ENCODE results near the gene TEAD1. TPM values are rescaled to one million over a fixed set of nuclear protein-coding genes. Genes with fewer than 3 reads are reported as not detected.

TEAD1 gene
- total RNA-seq, 1 experiment from 2014 or later = 58.0 TPM

GRCh38 chr11:12721816-12722604 lies 47.8 kb downstream of the TEAD1 start:
- H3K36me3 ChIP-seq (replicated peaks; ENCODE audit: control insufficient read depth, insufficient read depth, low read length) = no peaks in the 10 kb centered on the region
- H3K4me3 ChIP-seq (ENCODE audit: insufficient read depth, low read depth, low read length) = no peak overlapping the region
- no peak for DNase-seq
- no peaks in the 10 kb centered on the region for H3K27me3 ChIP-seq (ENCODE audit: control insufficient read depth, insufficient read depth, low read length)

DNA sequence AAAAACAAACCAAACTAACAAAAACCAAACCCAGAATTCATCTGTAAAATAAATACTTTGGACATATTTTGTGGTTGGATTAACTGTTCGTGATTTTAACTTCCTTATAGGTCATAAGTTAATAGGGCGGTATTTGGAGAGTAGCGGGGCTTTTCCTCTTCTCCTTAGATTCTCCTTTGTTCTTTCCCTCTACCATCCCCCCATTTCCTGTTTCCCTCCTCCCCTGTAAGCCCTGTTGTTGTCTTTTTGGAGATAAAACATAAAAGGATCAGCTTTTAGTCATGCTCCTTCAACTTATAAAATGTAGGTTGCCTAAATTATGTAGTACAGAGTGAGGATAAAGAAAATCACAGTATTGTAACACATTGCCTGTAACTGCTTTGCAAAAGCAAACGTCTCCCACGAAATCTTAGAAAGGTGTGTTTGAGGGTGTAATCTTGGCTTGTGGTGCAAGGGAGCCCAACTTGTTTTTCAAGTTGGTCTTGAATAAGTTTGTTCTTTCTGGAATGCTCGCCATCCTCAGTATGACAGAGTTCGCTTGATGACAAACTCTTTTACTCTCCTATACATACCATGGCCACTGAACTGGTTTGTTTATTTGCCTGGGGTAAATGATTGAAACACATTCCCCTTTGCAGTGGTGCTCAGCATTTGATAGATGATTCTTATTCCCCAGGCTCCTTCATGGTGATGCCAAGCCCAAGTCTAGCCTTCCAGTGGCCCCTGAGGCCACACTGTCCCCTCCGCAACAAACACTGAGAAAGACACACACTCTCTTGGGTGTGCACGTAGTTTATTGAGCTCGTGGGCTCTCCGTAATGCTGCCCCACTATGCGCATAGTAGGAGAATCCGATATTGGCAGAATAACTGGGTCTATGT lies 49.4 kb downstream of the TEAD1 start:
- H3K4me3 ChIP-seq (ENCODE audit: insufficient read depth, low read depth, low read length) = no peak overlapping the region
- DNase-seq = peak; percentile 27

DNA sequence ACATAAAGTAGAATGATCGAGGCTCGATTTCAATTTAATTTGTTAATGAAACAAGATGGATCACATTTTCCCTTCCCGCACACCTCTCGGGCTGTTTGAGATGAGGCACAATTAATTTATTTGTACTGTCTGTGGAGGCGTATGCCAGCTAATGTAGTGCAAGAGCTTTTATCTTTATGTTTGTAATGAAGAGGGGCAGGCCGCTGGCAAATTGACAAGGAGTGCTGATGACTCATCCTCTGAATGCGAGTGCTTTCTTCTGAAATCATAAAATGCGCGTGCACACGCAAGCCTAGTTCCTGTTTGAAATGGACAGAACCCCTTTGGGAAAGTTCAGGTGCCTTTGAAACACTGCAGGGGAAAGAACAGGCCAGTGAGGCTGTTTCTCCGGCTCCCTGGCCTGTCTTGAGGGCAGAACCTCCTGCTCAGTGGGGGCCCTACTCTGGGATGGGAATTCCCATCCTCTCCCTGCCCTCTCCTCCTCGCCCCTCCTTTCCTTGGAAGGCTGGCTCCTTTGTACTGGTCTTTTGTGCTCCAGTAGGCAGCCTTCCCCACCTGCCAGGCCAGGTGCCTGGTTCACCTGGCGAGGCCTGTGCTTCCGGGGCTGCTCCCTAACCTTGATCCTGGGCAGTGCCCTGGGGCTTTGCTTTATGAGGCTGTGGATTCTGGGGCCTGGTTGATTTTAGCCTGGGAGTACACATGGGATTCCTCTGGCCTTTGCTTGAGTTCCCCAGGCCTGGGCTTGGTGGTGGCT lies 50.3 kb downstream of the TEAD1 start:
- peak; percentile 83 for DNase-seq

More for the DNA sequence above, 49.4 kb downstream of the TEAD1 start:
- Histone ChIP-seq H3K27me3 (ENCODE audit: control insufficient read depth, insufficient read depth, low read length) (no peaks in the 10 kb centered on the region), H3K36me3 (replicated peaks; ENCODE audit: control insufficient read depth, insufficient read depth, low read length) (no peaks in the 10 kb centered on the region)

DNA sequence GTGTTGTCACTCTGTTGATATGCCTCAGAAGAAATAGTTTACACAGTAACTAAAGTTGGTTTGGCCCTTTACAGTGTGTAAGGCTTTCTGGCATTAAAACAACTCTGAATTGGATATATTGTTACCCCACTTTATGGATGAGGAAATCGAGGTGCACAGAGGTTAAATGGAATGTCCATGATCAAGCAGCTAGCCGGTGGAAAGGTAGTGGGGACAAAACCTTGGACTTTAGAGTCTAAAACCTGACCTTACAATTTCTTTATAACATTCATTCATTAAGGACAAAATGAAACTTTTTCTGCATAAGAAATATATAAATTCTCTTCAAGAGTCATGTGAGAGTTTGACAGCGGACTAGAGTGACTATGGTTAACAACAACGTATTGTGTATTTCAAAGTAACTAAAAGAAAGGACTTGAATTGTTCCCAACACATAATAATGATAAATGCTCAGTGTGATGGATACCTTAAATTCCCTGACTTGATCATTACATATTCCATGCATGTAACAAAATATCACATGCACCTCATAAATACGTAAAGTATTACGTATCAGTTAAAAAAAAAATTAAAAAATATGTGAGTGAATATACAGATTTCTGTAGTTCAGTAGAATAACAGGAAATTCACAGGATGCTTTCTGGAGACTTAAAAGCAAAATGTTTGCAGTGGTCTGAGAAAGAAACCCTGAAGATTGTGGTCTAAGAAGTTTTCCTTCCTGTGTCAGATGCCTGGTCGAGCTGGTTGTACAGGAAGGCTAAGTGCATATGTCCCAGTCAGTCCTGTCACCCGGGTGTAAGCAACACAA lies 51.0 kb downstream of the TEAD1 start:
- H3K4me3 ChIP-seq (ENCODE audit: insufficient read depth, low read depth, low read length) = no peak overlapping the region
- no peaks in the 10 kb centered on the region for H3K27me3 ChIP-seq (ENCODE audit: control insufficient read depth, insufficient read depth, low read length)
- H3K36me3 ChIP-seq (replicated peaks; ENCODE audit: control insufficient read depth, insufficient read depth, low read length) = no peaks in the 10 kb centered on the region
- DNase-seq = no peak

More for the DNA sequence above, 50.3 kb downstream of the TEAD1 start:
- Histone ChIP-seq H3K4me3 (ENCODE audit: insufficient read depth, low read depth, low read length) (no peak overlapping the region), H3K27me3 (ENCODE audit: control insufficient read depth, insufficient read depth, low read length) (no peaks in the 10 kb centered on the region), H3K36me3 (replicated peaks; ENCODE audit: control insufficient read depth, insufficient read depth, low read length) (no peaks in the 10 kb centered on the region)

DNA sequence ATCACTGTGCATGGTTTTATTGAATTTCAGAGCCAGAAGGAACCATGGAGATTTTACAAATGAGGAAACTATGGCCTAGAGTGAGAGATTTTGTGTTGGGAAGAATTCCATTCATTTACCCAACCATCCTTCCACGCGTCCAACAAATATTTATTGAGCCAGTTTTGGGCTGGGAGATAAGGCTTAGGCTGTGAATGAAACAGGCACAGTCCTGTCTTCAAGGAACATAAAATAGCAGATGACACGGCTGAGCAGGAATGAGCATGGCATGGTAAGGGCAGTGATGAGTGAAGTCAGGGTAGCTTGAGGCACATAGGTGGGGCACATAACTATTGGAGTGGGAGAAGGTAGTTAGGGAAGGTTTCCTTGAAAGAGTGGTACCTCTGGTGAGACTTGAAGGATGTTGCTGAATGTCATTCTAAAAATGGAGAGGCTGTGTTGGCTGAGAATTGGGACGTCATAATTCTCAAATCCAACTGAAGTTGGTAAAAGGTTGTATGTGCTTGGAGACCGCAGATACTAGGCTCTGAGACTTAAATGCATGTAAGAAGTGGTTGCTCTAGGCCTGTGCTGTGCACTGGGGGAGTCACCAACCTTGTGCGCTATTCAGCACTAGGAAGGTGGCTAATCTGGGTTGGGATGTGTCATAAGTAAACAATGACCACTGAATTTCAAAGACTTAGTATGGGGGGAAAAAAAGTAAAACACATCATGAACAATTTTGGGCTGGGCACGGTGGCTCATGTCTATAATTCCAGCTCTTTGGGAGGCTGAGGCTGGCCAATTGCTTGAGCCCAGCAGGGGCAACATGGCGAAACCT lies 51.9 kb downstream of the TEAD1 start:
- H3K27me3 ChIP-seq (ENCODE audit: control insufficient read depth, insufficient read depth, low read length) = no peaks in the 10 kb centered on the region
- no peaks in the 10 kb centered on the region for H3K36me3 ChIP-seq (replicated peaks; ENCODE audit: control insufficient read depth, insufficient read depth, low read length)
- no peak overlapping the region for H3K4me3 ChIP-seq (ENCODE audit: insufficient read depth, low read depth, low read length)
- no peak for DNase-seq

- Histone ChIP-seq H3K4me3 (ENCODE audit: insufficient read depth, low read depth, low read length) (no peak overlapping the region), H3K36me3 (replicated peaks; ENCODE audit: control insufficient read depth, insufficient read depth, low read length) (no peaks in the 10 kb centered on the region), H3K27me3 (ENCODE audit: control insufficient read depth, insufficient read depth, low read length) (no peaks in the 10 kb centered on the region)
- no peak for DNase-seq
Measured at GRCh38 chr11:12727563-12728211, 53.5 kb downstream of the TEAD1 start.

GRCh38 chr11:12728417-12728816 lies 54.2 kb downstream of the TEAD1 start:
- H3K36me3 ChIP-seq (replicated peaks; ENCODE audit: control insufficient read depth, insufficient read depth, low read length) = no peaks in the 10 kb centered on the region
- no peak for DNase-seq
- no peaks in the 10 kb centered on the region for H3K27me3 ChIP-seq (ENCODE audit: control insufficient read depth, insufficient read depth, low read length)
- H3K4me3 ChIP-seq (ENCODE audit: insufficient read depth, low read depth, low read length) = no peak overlapping the region

- Histone ChIP-seq H3K27me3 (ENCODE audit: control insufficient read depth, insufficient read depth, low read length) (no peaks in the 10 kb centered on the region), H3K4me3 (ENCODE audit: insufficient read depth, low read depth, low read length) (no peak overlapping the region), H3K36me3 (replicated peaks; ENCODE audit: control insufficient read depth, insufficient read depth, low read length) (no peaks in the 10 kb centered on the region)
- DNase-seq = no peak
Measured at GRCh38 chr11:12729941-12730340, 55.7 kb downstream of the TEAD1 start.

DNA sequence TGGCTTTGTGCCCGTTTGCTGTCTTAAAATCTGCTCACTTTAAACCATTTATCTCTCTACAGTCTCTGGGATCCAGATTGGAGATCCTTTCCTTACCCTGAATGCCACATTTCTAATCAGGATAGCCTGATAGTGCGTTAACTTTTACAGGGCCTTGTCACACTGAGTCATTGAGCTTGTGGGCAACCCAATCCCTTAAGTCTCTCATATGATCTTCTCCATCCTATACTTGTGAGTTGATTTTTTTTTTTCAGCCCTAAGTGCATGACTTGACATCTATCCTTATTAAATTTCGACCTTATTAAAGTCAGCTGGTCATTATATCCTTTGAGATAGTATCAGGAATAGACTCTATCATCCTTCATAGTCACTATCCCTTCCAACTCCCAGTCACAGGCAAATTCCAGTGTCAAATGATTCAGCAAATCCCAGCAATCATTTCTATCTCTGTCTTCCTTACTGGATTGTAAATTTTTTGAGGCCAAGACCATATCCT lies 57.7 kb downstream of the TEAD1 start:
- no peak overlapping the region for H3K4me3 ChIP-seq (ENCODE audit: insufficient read depth, low read depth, low read length)
- H3K27me3 ChIP-seq (ENCODE audit: control insufficient read depth, insufficient read depth, low read length) = no peaks in the 10 kb centered on the region
- H3K36me3 ChIP-seq (replicated peaks; ENCODE audit: control insufficient read depth, insufficient read depth, low read length) = no peaks in the 10 kb centered on the region
- DNase-seq = no peak

GRCh38 chr11:12733091-12733490 lies 58.9 kb downstream of the TEAD1 start:
- Histone ChIP-seq H3K36me3 (replicated peaks; ENCODE audit: control insufficient read depth, insufficient read depth, low read length) (no peaks in the 10 kb centered on the region), H3K4me3 (ENCODE audit: insufficient read depth, low read depth, low read length) (no peak overlapping the region), H3K27me3 (ENCODE audit: control insufficient read depth, insufficient read depth, low read length) (no peaks in the 10 kb centered on the region)
- no peak for DNase-seq

DNA sequence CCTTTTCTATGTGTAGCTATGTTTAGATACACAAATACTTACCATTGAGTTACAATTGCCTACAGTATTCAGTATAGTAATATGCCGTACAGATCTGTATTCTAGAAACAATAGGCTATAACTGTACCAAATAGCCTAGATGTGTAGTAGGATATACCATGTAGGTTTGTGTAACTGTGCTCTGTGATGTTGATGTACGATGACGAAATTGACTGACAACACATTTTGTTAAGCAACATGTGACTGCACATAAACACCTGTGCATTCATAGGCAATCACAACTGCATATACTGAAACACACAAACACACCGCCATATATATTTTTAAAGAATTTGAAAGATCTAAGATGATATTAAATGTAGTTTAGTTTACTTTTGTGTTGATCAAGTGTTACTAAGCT lies 60.4 kb downstream of the TEAD1 start:
- no peaks in the 10 kb centered on the region for H3K27me3 ChIP-seq (ENCODE audit: control insufficient read depth, insufficient read depth, low read length)
- no peak overlapping the region for H3K4me3 ChIP-seq (ENCODE audit: insufficient read depth, low read depth, low read length)
- no peak for DNase-seq
- H3K36me3 ChIP-seq (replicated peaks; ENCODE audit: control insufficient read depth, insufficient read depth, low read length) = no peaks in the 10 kb centered on the region

DNA sequence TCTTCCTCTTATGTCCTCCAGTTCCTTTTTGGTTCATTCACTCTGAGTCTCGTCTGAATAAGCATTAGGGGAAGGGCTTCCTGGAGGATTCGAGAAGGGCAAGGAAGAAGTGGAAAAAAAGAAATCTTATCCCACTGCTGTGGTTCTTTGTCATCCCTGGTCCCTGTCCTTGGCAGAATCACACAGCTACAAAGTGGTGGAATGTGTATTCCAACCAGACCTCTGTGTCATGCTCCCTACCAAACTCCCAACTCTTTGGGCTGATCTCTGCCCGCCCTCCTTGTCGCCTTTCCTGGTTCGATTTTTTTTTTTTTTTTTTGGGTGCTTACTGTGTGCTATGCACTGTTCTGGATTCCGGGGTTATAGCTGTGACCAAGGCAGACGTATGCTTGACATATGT lies 61.0 kb downstream of the TEAD1 start:
- DNase-seq = no peak
- H3K4me3 ChIP-seq (ENCODE audit: insufficient read depth, low read depth, low read length) = no peak overlapping the region
- no peaks in the 10 kb centered on the region for H3K27me3 ChIP-seq (ENCODE audit: control insufficient read depth, insufficient read depth, low read length)
- no peaks in the 10 kb centered on the region for H3K36me3 ChIP-seq (replicated peaks; ENCODE audit: control insufficient read depth, insufficient read depth, low read length)

DNA sequence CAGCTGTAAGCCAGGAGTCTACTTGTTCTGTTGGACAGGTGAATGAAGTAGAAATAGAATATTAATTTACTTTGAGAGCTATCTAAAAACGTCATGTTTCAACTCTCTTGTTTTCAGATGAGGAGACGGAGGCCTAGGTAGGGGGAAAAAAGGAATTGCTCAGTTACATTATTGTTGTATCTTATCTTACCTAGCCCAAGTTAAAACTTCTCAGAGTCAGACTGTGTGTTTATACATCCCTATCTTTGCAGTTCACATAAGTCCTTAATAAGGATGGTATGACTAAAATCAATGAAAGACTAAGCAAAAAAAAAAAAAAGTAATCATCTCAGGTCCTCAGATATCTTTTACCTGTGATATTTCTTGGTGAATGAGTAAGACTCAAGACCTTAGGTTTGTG lies 62.8 kb downstream of the TEAD1 start:
- DNase-seq = no peak

More for the DNA sequence above, 62.8 kb downstream of the TEAD1 start:
- no peak overlapping the region for H3K4me3 ChIP-seq (ENCODE audit: insufficient read depth, low read depth, low read length)
- no peaks in the 10 kb centered on the region for H3K36me3 ChIP-seq (replicated peaks; ENCODE audit: control insufficient read depth, insufficient read depth, low read length)
- no peaks in the 10 kb centered on the region for H3K27me3 ChIP-seq (ENCODE audit: control insufficient read depth, insufficient read depth, low read length)

Measured in H7 (cell line).